Nephron (organoid): Measurements from ENCODE around the gene KRT76.

Source experiments
- H3K27ac Mint-ChIP-seq, 3 experiments: 2 replicates each; pipeline ENCODE4 v1.8.0; 2020; ENCODE audit warnings: mixed read lengths in 3 of 3, mild to moderate bottlenecking in 2 of 3, moderate library complexity in 1 of 3
- H3K27me3 Mint-ChIP-seq: 2 replicates; pipeline ENCODE4 v1.8.0; 2021; ENCODE audit warnings: low read depth, mild to moderate bottlenecking, moderate library complexity, mixed read lengths
- H3K36me3 Mint-ChIP-seq: 2 replicates; pipeline ENCODE4 v1.8.0; 2020; ENCODE audit warnings: low read depth, mixed read lengths
- H3K4me1 Mint-ChIP-seq: 2 replicates; pipeline ENCODE4 v1.8.0; 2020; ENCODE audit warnings: mixed read lengths
- H3K4me3 Mint-ChIP-seq, 3 experiments: 2 replicates each; pipeline ENCODE4 v1.8.0; 2020; ENCODE audit warnings: mild to moderate bottlenecking in 3 of 3, mixed read lengths in 3 of 3, moderate library complexity in 2 of 3
- H3K9me3 Mint-ChIP-seq: 2 replicates; pipeline ENCODE4 v1.8.0; 2020; ENCODE audit warnings: mixed read lengths
- TF ChIP-seq, protein P1 (sequence below), 3 experiments: fragments of 200-600 bp; sonication (generic); IDR thresholded peaks; one replicate each; pipeline ENCODE4 v1.5.0; 2021; ENCODE audit warnings: antibody characterized with exemption in 3 of 3; ENCODE audit not compliant: unreplicated experiment in 3 of 3

KRT76 gene

DNA sequence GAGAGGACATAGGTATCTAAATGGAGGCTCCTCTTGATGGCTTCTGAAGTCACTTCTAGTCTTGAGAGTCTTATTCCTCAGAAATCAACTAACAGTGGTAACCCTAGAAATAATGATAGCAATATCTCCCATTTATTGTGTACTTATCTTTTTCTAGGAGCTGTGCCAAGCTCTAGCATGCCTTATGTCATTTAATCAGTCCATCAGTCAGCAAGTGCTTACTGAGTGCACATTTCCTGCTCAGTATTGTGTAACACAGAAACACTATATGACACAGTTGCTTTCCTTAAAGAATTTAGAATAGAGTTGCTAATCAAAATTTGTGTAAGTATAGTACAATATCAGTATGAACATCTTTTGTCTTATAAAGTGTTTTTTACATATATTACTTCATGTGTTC, 36.6 kb downstream of the KRT76 start:
- H3K36me3 Mint-ChIP-seq = no peaks in the 10 kb centered on the region
- peaks cover 51% of the 10 kb centered on the region for H3K27me3 Mint-ChIP-seq
- no peaks in the 10 kb centered on the region for H3K9me3 Mint-ChIP-seq
- no peak overlapping the region for H3K27ac Mint-ChIP-seq
- H3K4me1 Mint-ChIP-seq = no peaks in the 10 kb centered on the region
- no peak overlapping the region for H3K4me3 Mint-ChIP-seq
- TF ChIP-seq, protein P1, sequence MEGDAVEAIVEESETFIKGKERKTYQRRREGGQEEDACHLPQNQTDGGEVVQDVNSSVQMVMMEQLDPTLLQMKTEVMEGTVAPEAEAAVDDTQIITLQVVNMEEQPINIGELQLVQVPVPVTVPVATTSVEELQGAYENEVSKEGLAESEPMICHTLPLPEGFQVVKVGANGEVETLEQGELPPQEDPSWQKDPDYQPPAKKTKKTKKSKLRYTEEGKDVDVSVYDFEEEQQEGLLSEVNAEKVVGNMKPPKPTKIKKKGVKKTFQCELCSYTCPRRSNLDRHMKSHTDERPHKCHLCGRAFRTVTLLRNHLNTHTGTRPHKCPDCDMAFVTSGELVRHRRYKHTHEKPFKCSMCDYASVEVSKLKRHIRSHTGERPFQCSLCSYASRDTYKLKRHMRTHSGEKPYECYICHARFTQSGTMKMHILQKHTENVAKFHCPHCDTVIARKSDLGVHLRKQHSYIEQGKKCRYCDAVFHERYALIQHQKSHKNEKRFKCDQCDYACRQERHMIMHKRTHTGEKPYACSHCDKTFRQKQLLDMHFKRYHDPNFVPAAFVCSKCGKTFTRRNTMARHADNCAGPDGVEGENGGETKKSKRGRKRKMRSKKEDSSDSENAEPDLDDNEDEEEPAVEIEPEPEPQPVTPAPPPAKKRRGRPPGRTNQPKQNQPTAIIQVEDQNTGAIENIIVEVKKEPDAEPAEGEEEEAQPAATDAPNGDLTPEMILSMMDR (IDR thresholded peaks at IDR 0.05; ENCODE audit: unreplicated experiment in 3 of 3) = no peak

DNA sequence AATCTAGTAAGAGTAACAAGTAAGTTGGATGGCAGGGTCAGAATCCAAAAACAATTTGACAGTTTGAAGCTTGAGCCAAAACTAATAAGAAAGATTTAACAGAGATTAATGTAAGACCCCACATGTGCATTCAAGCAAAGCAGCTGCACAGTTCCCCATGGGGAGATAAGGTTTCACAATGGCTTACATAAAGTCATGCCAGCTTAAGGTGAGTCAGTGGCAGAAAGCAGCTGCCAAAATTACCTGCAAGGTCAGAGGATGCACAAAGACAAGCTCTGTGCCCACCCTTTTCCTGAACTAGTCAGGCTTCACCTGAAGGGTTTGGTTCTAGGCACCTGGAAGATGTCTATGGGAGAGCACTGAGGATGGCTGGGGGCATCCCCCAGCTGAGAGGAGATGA, 37.2 kb downstream of the KRT76 start:
- Mint-ChIP-seq H3K4me1 (no peaks in the 10 kb centered on the region), H3K27me3 (peaks cover 53% of the 10 kb centered on the region), H3K9me3 (no peaks in the 10 kb centered on the region), H3K27ac (no peak overlapping the region), H3K36me3 (no peaks in the 10 kb centered on the region), H3K4me3 (no peak overlapping the region)
- TF ChIP-seq, protein P1 (IDR thresholded peaks at IDR 0.05; ENCODE audit: unreplicated experiment in 3 of 3) = no peak

DNA sequence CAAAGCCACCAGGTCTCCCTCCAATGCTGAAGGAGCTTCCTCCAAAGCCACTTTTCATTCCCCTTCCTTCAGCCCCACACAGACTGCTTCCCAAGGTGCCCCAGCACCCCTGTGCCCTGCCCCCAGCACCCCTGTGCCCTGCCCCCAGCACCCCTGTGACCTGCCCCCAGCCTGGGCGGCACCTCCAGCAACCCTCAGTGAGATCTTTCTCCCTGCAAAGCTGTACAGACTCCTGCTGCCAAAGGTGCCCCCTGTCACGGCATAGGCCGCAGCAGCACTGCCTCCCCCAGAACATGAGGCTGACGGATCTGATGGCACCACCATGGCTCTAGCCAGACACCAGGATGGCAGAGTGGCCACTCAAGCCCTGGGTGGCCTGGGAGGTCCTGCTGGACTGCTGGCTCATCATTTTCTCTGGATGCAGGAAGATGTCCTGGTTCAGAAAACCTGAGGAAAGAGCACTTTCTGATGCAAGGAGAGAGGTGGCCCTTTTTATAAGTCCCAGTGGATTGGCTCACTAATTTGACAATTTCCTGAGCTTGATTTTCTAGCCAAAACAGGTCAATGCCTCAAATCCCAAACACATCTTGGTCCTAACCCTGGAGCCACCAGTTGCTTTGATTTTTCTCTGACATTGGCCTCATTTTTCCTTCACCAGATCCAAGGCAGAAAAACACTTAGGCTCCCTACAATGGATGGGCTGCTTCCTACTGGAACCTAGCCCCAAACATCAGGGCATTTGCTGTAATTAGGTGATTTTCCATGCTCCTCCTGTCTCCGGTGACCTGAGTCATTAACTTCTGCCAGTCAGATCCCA, 41.1 kb downstream of the KRT76 start:
- TF ChIP-seq, protein P1 (IDR thresholded peaks at IDR 0.05; ENCODE audit: unreplicated experiment in 3 of 3) = no peak
- no peaks in the 10 kb centered on the region for H3K36me3 Mint-ChIP-seq
- H3K27me3 Mint-ChIP-seq = peaks cover 58% of the 10 kb centered on the region
- no peaks in the 10 kb centered on the region for H3K4me1 Mint-ChIP-seq
- H3K27ac Mint-ChIP-seq = no peak overlapping the region
- H3K9me3 Mint-ChIP-seq = no peaks in the 10 kb centered on the region
- no peak overlapping the region for H3K4me3 Mint-ChIP-seq

DNA sequence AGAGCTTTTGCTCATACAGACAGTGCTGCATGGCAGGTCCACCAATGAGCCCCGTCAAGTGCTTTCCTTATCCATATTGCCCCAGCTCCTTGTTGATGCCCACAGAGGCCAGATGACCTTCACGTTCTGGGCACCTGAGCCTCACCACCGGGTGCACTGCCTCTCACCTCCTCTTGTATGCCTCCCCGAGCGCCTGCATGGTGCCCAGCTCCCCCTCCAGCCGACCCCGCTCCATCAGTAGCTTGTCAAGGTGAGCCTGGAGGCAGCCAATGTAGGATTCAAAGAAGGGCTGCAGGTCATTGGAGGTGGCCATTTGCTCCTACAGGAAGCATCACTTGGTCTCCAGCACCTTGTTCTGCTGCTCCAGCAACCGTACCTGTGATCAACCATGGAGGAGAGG, 42.0 kb downstream of the KRT76 start:
- Mint-ChIP-seq H3K4me1 (no peaks in the 10 kb centered on the region), H3K9me3 (no peaks in the 10 kb centered on the region), H3K27ac (no peak overlapping the region), H3K27me3 (peaks cover 67% of the 10 kb centered on the region), H3K36me3 (no peaks in the 10 kb centered on the region), H3K4me3 (no peak overlapping the region)
- TF ChIP-seq, protein P1 (IDR thresholded peaks at IDR 0.05; ENCODE audit: unreplicated experiment in 3 of 3) = no peak

DNA sequence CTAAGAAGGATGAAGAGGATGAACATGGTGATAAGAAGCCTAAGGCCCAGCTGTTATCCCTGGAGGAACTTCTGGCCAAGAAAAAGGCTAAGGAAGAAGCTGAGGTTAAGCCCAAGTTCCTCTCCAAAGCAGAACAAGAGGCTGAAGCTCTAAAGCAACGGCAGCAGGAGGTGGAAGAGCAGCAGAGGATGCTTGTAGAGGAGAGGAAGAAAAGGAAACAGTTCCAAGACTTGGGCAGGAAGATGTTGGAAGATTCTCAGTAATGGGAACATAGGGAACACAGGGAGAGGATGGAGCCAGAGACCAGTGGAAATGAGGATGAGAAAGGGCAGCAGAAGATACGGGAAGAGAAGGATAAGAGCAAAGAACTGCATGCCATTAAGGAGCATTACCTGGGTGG, 46.4 kb downstream of the KRT76 start:
- Mint-ChIP-seq H3K27ac (no peak overlapping the region), H3K4me3 (no peak overlapping the region), H3K4me1 (no peaks in the 10 kb centered on the region), H3K9me3 (no peaks in the 10 kb centered on the region), H3K36me3 (no peaks in the 10 kb centered on the region), H3K27me3 (peaks cover 80% of the 10 kb centered on the region)
- TF ChIP-seq, protein P1 (IDR thresholded peaks at IDR 0.05; ENCODE audit: unreplicated experiment in 3 of 3) = no peak

DNA sequence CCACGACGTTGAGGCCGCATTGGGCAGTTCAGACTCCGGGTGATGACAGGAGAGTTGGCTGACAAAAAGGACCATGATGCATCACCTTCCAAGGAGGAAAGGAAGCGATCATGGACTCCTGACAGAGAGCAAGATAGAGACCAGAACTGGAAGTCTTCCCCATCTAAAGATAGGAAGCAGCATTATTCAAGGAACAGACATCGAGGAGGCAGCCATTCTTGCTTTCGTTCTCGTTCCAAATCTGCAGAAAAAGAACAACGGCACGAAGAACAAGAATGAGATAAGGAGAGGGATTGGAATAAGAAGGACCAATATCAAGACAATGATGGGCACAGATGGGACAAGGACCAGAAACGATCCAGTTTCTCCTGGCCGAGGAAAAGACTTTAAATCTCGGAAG, 46.8 kb downstream of the KRT76 start:
- peaks cover 76% of the 10 kb centered on the region for H3K27me3 Mint-ChIP-seq
- H3K36me3 Mint-ChIP-seq = no peaks in the 10 kb centered on the region
- TF ChIP-seq, protein P1 (IDR thresholded peaks at IDR 0.05; ENCODE audit: unreplicated experiment in 3 of 3) = no peak
- no peaks in the 10 kb centered on the region for H3K9me3 Mint-ChIP-seq
- no peak overlapping the region for H3K27ac Mint-ChIP-seq
- H3K4me3 Mint-ChIP-seq = no peak overlapping the region
- H3K4me1 Mint-ChIP-seq = no peaks in the 10 kb centered on the region
